Kidney capillary endothelial cell (primary cell): ENCODE data around the gene LOXHD1.

Source experiments
- DNase-seq: peaks from one replicate; pipeline ENCODE4 v3.0.0-alpha.2; 2018; ENCODE audit warnings: low spot score

LOXHD1 gene

DNA sequence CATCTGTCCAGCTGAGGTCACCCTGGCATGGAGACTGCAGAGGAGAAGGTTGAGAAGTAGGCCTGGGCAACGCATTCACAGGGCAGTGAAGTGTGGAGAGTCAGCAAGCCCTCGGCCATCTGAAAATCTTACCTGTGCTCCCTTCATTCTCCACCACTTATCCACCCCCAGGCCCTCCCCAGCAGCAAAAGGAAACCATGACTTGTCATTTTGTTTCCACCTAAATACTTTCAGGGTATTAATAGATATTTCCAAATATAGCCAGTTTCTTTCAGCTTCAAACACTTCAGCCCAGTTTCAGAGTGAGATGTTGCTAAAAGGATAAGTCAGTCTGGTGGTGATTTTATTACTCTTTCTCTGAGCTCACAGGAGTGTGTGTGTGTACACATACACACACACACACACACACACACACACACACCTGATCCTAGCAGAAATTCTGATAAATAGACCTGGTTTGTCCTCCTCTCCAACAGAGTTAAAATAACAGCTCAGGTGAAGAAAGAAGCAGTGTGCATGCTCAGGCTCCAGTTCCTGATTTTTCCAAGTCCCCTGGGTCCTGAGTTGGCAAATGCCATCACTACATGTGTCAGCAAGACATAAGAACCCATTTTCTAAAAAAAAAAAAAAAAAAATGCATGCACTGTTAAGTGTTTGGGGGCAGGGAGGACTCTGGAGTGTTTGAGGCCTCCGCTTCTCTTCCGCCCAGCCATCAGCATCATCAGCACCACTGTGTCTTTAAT is 82.8 kb downstream of the LOXHD1 start:
- no peak for DNase-seq

DNA sequence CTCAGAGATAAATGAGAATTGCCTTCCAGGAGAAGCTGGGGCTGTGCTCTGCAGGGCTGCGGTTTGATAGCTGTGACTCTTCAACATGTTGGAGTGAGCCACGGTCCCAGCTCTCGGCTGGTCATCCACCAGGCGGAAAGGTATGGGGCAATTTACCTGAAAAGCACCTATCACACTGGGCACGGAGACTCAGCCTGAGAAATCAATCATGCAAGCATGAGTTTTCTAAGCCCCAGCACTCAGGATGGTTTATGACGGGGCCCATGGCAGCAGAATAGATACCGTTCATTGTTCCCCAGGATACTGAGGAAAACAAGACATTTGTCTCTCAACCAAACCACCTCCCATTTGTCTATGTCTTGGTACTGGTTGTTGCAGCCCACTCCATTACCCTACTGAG is 83.9 kb downstream of the LOXHD1 start:
- no peak for DNase-seq

DNA sequence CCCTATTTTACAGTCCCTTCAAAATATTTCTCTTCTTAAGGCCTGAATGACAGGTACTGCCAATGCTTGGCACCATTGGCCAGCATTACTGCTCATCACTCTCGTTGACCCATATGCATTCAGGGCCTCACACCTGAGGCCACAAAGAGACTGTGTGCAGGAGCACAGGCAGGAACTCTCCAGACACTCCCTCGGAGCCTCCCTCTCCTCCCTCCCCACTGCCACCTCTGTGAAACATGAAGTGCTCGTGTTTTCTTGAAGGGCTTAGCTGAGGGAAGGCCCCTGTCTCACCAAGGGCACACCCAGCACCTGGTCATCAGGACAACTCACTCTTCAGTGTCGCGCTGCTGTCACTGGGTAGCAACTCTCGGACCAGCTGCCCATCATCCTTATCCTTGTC is 85.3 kb downstream of the LOXHD1 start:
- DNase-seq: no peak

DNA sequence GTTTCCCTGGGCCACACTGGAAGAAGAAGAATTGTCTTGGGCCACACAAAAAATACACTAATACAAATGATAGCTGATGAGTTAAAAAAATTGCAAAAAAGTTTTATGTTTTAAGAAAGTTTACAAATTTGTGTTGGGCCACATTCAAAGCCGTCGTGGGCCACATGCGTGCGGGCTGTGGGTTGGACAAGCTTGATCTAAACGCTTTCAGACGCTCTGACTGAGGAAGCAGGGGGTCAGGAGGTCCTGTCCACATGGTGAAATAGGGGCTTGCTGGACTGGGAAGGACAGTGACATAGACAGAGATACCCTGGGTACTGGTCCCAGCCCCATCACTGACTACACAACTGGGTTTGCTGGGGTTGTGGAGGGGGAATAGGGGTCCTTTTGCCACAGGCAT is 86.4 kb downstream of the LOXHD1 start:
- no peak for DNase-seq

DNA sequence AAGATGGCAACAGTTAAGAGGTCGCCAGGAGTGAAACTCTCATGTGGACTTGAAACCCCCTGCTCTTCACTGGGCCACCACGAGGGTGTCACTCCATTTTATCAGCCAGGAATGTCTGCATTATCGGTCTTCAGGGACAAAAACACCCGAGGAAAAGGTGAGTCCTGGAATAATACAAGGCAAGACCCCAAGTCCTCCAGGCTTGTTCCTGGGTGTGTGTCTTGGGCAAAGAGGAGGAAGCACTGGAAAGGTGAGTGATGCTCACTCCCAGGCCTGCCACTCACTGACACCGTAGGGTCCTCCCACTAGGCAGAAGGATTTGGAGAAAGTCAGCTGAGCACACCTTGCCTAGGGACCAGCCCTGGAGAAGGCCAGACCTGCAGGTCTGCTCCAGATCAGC is 86.9 kb downstream of the LOXHD1 start:
- no peak for DNase-seq

DNA sequence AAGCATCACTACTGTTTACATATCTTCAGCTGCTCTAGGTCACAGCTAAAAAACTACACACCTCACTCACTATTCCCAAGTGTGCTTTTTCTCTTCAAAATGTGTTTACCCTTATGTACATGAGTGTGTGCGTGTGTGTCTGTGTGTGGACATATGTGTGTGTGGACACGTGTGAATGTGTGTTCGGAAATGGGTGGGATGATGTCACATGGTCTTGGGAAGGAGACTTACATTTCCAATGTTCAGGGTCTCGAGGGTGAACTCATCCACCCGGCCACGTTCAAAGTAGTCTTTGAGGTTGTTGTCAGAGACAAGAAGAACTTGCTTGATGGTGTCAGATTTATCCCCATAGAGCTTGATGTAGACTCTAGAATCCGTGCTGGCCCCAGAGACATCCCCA is 87.8 kb downstream of the LOXHD1 start:
- DNase-seq: no peak

DNA sequence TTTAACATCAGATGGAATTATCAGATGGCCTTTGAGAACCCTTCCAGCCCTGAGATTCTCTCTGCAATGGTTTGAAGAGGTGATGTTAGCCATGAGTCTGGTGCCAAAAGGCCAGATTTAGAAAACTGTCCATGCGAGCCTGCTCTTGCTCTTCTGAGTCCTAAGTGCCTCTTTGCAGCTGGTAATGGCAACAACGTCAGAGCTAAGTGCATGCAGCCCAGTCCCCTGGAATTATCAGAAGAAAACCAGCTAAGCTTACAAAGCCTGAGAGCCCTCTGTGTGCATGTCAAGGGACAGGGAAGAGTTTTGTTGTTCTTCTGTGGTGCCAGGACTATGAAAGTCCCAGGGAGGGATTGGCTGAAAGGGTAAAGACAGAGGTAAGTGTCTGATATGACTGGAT is 89.8 kb downstream of the LOXHD1 start:
- no peak for DNase-seq

DNA sequence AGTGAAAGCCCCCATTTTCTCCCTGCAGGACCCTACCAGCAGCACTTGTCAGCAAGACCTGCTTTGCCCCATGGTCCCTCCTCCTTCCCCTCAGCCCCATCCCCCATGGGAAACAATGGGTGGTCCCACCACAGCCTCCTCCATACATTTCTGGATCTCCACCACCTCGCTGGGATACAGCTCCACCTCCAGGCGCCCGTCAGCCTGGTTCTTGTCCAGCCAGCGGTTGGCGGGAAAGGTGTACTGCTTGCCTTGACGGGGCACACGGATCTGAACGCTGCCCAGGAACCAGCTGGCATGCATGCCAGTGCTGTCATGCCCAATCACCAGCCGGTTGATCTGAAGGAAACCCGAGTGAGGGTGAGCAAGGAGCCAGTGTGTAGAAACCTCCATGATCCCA is 90.9 kb downstream of the LOXHD1 start:
- DNase-seq: no peak

DNA sequence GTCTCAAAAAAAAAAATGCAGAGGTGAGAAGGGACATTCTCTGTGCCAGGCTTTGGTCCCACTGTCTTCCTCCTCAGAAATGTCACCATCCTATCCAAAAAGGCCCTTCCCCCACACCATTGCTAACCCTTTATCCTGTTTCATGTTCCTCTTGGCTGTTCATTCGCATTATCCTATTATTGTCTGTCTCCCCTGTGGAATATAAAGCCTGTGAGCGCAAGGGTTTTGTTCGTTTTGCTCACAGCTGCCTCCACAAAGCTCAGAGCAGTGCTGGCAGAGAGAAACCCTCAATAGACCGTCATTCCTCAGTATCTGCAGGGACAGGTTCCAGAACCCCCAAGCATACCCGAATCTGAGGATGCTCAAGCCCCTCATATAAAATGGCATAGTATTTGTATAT is 91.8 kb downstream of the LOXHD1 start:
- no peak for DNase-seq

DNA sequence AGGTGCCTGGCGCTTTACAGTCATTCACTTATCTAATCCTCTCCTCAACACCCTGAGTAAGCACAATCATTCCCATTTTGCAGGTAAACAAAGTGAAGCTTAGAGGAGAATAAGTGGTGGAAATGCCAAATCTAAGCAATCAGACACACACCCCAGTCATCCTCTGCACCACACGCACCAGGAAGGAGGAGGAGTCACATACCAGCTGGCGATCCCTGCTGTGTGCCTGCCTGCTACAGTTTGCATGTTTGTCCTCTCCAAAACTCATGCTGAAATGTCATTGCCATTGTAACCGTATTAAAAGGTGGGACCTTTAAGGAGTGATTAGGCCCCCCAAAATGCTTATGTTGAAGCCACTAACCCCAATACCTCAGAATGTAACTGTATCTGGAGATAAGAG is 93.7 kb downstream of the LOXHD1 start:
- DNase-seq: no peak

DNA sequence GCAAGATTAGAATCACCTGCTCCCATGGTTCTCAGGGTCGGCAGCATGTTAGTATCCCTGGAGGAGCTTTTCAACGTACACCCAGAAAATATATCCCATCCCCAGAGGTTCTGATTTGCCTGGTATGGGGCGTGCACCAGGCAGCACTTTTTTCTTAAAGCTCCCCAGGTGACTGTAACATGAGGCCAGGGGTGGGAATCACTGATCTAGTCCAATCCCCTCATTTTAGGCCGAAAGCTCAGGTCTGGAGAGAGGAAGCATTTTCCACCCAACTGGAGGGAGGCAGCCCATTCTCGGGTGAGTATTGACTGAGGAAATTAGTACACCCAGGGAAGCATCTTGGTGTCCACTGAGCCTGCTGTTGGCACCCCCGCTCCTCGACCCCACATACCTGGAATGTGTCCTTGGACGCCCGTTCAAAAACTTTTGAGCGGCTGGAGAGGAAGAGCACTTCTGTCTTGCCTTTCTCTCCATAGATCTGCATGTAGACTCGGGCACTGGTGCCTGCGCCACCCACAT is 94.3 kb downstream of the LOXHD1 start:
- no peak for DNase-seq

DNA sequence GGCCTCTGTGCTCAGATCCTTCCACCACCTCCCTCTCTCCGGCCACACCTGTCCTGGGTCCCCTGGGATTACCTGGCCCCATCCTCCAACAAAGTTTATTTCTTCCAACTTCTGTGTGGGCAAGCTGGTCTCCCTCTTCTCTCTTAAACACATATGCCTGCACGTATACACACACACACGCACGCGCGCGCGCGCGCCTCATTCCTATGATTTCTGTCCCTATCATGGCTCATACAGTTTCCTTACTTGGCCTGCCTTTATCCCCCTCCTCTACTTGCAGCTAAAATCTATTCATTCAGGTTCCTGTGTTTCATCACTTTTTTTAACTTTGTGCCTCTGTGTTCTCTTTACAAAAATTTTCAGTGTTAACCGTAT is 96.4 kb downstream of the LOXHD1 start:
- no peak for DNase-seq

DNA sequence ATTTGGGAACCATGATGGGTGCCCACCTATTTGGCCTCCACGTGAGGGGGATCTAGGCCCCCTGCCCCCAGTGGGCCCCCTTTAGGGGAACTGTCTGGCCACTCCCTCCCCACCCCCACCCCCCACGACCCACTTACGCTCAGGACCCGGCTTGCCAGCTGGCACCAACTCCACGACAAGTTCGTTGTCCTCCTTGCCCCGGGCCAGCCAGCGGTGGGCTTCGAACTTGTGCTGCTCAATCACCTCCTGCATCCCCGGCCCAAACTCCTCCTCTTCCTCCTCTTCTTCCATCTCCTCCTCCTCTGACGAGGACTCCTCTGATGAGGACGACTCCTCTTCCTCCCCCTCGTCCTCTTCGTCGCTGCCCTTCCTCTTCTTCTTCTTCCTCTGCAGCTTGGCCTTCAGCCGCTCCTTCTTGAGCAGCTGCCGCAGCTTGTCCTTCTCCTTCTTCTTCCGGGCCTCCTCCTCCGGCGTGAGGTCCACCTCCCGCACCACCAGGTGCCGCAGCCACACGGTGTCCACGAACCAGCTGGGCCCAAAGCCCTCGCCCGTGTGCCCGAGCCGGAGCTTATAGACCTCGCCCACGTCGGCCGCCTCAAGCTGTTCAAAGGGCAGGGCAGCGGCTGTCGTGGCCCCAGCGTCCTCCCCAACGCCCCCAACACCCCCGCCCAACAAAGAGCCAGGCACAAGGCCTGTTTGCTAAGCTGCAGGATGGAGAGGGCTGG is 96.9 kb downstream of the LOXHD1 start:
- no peak for DNase-seq

DNA sequence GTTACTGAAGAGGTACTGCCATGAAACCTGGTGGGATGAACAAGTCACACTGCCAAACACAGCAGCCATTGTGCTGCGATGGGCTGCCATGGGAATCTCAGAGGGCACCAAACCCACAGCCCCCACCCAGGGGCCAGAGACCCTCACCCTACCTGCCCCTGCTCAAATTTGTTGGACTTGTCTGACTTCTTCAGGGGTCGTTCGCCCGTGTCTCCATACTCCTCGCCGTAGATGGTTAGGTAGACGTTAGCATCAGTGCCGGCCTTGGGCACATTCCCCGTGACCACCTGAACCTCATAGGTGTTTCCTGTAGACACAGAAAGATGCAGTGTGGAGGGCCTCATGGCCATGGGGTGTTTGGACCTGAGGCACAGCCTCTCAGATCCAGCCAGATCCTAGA is 97.7 kb downstream of the LOXHD1 start:
- DNase-seq: no peak

DNA sequence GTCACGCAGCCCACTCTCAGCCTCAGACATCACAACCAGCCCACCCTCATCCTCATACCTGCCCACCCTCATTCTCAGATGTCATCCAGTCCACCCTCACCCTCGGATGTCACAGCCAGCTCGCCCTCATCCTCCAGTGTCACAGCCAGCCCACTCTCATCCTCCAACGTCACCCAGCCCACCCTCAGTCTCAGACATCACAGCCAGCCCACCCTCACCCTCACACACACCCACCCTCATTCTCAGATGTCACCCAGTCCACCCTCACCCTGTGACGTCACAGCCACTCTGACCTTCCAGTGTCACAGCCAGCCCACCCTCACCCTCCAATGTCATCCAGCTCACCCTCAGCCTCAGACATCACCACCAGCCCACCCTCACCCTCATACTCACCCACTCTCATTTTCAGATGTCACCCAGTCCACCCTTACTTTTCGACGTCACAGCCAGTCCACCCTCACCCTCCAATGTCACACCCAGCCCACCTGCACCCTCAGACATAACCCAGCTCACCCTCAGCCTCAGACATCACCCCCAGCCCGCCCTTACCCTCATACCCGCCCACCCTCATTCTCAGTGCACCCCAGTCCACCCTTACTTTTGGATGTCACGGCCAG is 100.3 kb downstream of the LOXHD1 start:
- no peak for DNase-seq

DNA sequence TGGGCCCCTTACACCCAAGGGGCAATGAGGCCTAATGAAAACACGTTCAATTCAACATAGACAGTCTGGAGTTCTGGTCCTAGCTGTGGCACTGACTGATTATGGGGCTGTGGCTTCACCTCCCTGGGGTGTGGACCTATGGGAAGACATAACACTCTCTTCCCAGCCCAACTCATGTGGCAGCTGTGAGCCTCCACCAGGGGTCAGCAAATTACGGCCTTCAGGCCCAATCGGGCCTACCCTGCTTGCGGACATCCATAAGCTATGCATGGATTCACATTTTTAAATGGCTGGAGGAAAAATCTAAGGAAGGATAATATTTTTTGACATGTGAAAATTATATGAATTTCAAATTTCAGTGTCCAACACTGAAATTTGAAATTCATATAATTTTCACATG is 101.3 kb downstream of the LOXHD1 start:
- peak; percentile 23 for DNase-seq

DNA sequence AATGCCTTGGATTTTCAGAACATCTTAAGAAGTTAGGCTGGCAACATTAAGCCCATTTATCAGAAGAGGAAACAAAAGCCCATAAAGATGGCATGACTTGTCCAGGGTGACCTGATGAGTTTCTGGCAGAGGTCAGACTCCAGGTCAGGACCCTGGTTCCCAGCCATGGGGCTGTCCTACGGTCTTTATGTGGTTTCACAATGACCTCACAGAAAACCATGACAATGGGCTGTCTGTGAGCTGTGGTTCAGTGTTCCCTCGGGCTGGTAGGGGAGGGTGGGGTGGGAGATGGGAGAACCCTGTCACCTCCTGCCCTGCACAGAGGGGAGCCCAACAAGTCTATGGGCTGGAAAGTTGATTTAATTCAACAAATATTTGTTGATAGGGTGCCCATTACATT is 101.8 kb downstream of the LOXHD1 start:
- no peak for DNase-seq

DNA sequence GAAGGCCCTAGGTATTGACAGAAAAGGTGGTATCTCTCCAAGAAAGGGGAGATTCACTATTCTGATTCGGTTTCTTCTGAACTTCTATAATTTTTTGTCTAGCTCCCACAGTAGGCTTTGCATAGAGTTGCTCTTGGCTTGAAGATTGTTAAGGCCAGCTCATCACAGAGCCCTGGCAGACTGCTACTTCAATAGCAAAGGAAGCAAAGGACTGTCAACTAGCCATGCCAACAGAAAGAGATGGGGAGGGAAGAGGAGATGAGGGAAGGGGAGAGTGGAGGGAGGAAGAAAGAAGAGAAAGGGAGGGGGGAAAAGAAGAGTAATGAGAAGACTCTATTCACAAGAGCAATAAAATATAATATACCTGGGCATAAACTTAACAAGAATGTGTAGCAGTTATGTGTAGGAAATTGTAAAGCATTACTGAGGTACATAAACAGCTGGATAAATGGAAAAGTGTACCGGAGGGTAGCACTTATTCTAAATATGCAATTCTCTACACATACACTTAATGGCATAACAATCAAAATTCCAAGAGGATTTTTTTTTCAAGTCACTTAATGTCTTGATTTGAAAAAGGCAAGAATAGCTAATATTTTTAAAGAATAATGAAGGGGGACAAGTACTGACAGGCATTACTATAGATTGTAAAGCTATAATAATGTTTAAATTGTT is 102.5 kb downstream of the LOXHD1 start:
- no peak for DNase-seq

DNA sequence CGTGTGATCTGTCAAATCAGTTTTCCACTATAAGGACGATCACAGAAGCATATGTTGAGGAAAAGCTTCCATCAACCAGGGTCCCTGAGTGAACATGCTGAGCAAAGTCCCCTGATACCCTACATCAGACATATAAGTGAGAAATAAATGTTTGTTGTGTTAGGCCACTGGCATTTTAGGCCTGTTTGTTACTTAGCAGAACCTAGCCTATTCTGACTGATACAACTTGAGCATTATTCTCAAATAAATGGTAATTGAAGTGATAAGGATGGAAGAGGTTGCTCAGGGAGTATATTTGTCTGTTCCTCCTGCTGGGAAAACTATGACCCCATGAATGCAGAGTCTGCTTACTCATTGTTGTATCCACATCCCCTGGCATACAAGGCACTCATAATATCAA is 106.4 kb downstream of the LOXHD1 start:
- DNase-seq: no peak

DNA sequence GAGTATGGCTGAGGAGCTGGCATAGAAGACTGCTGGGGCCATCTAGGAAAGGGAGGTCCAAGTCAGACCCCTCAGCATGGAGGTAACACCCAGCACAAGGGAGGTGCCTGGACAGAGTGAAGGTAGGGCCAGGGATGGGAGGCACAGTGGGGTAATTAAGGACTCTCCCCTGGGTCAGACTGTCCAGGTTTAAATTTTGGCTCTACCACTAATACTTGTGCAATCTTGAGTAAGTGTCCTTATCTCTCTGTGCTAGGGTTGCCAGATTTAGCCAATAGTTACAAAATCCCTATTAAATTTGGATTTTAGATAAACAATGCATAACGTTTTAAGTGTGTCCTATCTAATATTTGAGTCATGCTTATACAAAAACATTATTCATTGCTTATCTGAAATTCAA is 109.5 kb downstream of the LOXHD1 start:
- no peak for DNase-seq

DNA sequence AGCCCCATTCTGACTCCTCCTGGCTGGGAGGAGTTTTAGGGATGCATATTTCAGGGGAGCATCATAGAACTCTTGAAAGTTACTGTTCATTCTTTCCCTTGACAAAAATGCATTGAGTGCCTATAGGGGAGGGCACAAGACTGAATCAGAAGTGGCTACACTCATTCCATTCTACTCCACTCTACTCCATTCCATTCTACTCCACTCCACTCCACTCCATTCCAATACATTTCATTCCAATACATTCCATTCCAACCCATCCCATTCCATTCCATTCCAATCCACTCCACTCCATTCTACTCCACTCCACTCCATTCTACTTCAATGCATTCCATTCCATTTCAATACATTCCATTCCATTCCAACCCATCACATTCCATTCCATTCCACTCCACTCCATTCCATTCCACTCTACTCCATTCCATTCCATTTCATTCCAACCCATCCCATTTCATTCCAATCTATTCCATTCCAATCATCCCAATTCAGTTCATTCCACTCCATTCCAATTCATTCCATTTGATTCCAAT is 110.8 kb downstream of the LOXHD1 start:
- no peak for DNase-seq

DNA sequence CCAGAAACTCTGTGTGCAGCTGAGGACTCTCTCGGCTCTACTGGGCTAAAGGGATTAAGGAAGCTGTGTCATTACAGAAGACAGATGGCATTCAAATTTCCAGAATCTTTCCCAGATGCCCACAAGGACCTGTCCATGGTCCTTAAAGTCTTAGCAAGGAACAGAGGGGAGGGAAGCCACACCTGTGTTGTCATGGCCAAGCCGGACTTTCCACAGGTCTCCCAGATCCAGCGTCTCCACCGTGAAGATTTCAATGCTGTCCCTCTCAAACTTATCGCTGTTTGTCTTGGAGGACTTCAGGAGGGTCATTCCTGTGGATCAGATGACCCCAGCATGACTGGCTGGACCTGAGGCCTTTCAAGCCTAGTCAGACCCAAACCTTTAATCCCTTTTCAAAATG is 114.5 kb downstream of the LOXHD1 start:
- DNase-seq: peak; percentile 5
